HG03342 (cell line): ENCODE measurements around the gene HRC.
"Not testable (repeated sequence)": the region's sequence is repeated elsewhere in the genome, so short reads cannot be mapped to it uniquely, and the experiment has no call there.

Source experiments
- ATAC-seq: cut with Tn5 transposase; IDR thresholded peaks from one replicate; pipeline ENCODE4 v1.9.1; 2021; ENCODE audit warnings: mild to moderate bottlenecking, moderate library complexity; ENCODE audit not compliant: unreplicated experiment

HRC gene, protein sequence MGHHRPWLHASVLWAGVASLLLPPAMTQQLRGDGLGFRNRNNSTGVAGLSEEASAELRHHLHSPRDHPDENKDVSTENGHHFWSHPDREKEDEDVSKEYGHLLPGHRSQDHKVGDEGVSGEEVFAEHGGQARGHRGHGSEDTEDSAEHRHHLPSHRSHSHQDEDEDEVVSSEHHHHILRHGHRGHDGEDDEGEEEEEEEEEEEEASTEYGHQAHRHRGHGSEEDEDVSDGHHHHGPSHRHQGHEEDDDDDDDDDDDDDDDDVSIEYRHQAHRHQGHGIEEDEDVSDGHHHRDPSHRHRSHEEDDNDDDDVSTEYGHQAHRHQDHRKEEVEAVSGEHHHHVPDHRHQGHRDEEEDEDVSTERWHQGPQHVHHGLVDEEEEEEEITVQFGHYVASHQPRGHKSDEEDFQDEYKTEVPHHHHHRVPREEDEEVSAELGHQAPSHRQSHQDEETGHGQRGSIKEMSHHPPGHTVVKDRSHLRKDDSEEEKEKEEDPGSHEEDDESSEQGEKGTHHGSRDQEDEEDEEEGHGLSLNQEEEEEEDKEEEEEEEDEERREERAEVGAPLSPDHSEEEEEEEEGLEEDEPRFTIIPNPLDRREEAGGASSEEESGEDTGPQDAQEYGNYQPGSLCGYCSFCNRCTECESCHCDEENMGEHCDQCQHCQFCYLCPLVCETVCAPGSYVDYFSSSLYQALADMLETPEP

DNA sequence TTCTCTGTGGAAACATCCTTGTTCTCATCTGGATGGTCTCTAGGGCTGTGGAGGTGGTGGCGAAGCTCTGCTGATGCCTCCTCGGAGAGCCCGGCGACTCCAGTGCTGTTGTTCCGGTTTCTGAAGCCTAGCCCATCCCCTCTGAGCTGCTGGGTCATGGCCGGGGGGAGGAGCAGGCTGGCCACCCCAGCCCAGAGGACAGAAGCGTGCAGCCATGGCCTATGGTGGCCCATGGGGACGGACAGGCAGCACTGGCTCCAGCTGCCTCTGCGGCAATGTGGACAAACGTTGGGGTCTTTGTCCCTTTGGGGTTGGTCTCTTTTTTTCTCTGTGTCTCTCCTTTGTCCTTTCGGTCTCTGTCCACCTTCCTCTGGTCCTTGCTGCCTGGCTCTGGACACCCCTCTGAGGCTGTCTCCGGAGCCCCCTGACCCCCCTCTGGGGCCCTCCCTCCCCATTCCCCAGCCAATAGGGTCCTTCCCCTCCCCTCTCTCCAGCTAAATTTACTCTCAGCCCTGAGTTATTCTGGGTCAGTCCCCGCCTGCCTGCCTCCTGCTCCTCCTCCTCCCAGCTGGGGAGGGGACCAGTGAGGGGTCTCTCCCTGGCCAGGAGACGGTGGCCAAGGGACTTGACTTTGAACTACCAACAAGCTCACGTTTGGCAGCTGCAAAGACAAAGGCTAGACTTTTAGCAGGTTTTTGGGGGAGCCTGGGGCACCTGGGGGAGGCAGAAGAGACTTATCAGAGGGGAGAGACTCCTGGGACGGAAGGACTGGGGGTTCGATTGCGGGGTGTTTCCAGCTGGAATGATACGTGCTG is at the start of gene HRC:
TSS of gene HRC (minus strand) at position 392 of the 815 bp plus-strand sequence. CDS start at position 233, 159 bp downstream.
- no peak for ATAC-seq

DNA sequence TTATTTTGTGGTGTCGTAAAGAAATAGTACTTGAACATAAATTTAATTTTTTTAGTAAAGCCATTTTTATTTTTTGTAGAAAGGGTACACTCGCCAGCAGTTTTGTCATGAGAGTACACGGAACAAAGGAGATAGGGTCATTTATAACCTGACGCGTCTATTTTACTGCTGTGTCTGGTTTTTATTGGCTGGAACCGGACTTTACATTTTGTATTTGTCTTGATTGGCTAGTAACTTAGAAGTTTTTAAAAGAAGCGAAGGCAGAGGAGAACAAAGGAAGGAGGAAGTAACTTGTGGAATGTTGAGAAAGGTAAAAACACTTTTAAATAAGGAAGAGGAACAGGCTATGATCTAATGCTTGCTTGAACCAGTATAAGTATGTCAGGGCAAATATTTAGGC is 45.8 kb upstream of the HRC start:
- ATAC-seq = no peak

DNA sequence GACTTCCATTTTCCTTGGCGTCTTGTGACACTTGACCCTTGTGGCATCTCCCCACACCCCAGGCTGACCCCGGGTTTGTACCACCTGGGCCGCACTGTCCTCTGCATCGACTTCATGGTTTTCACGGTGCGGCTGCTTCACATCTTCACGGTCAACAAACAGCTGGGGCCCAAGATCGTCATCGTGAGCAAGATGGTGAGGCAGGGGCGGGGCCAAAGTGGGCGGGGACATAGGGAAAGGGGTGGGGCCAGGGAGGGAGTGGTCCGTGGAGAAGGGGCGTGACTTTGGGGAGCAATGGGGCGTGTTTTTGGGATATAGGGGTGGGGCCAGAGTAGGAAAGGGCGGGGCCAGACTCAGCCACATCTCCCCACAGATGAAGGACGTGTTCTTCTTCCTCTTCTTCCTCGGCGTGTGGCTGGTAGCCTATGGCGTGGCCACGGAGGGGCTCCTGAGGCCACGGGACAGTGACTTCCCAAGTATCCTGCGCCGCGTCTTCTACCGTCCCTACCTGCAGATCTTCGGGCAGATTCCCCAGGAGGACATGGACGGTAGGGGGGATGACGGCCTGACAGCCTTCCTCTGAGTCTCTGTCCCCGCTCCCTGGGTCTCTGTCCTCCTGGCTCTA is 45.2 kb upstream of the HRC start:
- ATAC-seq = no peak

DNA sequence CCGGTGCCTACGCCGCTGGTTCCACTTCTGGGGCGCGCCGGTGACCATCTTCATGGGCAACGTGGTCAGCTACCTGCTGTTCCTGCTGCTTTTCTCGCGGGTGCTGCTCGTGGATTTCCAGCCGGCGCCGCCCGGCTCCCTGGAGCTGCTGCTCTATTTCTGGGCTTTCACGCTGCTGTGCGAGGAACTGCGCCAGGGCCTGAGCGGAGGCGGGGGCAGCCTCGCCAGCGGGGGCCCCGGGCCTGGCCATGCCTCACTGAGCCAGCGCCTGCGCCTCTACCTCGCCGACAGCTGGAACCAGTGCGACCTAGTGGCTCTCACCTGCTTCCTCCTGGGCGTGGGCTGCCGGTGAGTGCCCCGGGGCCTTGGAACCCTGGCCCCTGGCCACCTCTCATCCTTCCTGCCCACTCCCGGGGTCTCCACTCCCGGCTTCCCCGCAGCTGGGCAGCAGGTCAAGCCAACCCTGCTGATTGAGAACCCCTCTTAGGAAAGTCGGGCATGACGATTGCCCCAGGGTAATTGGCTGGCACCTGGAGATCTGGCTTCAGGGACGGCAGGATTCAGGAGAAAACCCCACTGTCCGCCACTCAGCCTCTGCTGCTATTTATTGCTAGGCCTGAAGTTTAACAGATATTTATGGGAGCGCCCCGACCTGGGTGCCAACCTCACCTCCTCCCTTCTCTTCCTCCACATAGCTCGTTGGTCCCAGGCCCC is 41.5 kb upstream of the HRC start:
- no peak for ATAC-seq

DNA sequence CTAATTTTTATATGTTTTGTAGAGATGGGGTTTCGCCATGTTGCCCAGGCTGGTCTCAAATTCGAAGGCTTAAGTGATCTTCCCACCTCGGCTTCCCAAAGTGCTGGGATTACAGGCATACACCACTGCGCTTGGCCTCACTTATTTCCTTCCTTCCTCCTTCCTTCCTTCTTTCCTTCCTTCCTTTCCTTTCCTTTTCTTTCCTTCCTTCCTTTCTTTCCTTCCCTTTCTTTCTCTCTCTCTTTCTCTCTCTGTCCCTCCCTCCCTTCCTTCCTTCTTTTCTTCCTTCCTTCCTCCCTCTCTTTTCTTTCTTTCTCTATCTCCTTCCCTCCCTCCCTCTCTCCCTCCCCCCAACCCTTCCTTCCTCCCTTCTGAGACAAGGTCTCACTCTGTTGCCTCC is 39.2 kb upstream of the HRC start:
- no peak for ATAC-seq

DNA sequence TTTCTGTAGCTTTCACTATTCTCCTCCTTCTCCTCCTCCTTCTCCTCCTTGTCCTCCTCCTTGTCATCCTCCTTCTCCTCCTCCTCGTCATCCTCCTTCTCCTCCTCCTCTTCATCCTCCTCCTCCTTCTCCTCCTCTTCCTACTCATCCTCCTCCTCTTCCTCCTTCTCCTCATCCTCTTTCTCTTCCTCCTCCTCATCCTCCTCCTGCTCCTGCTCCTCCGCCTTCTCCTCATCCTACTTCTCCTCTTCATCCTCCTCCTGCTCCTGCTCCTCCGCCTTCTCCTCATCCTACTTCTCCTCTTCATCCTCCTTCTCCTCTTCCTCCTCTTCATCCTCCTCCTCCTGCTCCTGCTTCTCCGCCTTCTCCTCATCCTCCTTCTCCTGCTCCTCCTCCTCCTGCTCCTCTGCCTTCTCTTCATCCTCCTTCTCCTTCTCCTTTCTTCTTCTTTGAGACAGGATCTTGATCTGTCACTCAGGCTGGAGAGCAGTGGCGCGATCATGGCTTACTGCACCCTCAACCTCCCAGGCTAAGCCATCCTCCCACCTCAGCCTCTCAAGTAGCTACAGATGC is 38.7 kb upstream of the HRC start:
- no peak for ATAC-seq

DNA sequence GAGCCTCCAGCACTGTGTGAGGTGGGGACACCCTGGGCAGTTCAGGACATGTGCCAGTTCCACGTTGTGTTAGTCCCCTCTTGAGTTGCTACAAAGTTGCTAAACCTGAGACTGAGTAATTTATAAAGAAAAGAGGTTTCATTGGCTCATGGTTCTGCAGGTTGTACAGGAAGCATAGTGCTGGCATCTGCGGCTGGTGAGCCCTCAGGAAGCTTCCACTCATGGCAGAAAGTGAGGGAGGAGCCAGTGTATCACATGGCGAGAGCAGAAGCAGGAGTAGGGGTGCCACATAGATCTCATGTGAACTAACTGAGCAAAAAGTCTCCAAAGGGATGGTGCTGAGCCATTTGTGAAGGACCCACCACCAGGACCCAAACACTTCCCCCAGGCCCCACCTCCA is 35.6 kb upstream of the HRC start:
- no peak for ATAC-seq

DNA sequence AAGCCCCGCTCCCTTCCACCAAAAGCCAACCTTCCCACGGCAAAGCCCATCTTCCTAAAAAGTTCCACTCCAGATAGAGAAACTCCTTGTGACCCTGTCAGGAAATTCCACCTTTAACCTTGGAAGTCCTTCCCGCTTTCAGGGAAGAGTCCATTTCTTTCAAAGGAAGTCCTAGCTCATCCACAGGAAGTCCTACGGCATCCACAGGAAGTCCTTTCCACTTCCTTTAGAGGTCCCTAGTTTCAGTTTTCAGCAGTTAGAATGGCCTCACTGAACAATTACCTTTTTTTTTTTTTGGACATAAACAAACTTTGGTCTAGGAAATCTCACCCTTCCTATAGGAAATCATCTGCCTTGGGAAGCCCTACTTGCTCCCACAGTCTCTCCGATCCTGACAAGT is 34.1 kb upstream of the HRC start:
- ATAC-seq = no peak

DNA sequence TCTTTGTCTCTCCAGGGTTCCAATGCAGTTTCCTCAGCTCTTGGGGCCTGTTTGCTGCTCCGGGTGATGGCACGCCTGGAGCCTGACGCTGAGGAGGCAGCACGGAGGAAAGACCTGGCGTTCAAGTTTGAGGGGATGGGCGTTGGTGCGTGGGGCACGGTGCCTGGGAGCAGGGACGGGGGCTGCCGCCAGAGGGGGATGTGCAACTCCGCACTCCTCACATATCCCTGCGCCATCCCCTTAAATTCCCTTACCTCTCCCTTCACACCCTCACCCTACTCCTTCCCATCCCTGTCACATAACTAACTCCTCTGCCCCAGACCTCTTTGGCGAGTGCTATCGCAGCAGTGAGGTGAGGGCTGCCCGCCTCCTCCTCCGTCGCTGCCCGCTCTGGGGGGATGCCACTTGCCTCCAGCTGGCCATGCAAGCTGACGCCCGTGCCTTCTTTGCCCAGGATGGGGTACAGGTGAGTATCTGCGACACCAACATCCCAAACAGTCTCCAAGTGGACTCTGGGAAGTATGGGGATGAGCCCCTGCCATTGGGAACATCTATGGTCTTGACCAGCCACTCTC is 33.5 kb upstream of the HRC start:
- no peak for ATAC-seq

DNA sequence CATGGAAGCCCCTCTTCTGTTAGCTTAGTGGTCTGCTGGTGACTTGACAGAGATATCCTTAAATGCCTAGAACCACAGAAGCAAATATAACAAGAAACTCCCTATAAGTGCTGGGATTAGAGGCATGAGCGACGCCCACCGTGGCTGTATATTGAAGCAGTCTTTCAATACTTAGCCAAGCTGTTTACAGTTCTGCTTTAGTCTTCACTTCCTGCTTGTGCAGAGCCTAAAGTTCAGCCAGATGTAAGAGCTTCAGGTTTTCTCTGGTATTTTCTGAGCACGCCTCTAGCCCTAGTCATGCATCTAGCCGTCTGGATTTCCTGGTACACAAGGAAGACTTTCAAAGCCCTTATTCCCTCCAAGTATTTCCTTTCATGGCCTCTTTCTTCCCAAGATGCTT is 30.9 kb upstream of the HRC start:
- ATAC-seq = no peak

DNA sequence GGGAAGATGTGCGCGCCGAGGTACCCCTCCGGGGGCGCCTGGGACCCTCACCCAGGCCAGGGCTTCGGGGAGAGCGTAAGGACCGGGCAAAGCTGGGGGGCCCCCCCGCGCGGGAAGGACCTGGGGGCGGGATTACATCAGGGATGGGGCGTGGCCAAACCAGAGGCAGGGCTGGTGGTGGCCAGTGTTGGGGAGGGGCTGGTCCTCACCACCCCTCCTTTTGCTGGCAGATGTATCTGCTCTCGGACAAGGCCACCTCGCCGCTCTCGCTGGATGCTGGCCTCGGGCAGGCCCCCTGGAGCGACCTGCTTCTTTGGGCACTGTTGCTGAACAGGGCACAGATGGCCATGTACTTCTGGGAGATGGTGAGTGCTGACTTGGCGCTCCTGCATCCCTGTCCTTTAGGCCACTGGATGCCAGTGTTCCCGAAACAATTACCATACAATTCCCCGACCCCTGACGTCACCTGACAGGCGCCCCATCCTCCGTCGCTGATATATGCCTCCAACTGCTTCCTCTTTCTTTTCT is 27.7 kb upstream of the HRC start:
- no peak for ATAC-seq

DNA sequence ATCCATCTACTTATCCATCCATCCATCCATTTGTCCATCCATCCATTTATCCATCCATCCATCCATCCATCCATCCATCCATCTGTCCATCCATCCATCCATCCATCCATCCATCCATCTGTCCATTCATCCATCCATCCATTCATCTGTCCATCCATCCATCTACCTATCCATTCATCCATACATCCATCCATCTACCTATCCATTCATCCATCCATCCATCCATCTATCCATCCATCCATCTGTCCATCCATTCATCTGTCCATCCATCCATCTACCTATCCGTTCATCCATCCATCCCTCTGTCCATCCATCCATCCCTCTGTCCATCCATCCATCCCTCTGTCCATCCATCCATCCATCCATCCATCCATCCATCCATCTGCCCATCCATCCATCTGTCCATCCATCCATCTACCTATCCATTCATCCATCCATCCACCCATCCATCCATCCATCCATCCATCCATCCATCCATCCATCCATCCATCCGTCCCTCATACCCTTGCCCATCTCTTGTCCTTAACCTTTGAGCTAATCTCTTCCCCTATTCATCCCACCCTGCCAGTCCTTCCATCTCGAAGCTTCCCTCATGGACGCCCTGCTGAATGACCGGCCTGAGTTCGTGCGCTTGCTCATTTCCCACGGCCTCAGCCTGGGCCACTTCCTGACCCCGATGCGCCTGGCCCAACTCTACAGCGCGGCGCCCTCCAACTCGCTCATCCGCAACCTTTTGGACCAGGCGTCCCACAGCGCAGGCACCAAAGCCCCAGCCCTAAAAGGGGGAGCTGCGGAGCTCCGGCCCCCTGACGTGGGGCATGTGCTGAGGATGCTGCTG is 27.0 kb upstream of the HRC start:
- ATAC-seq = not testable (repeated sequence)

DNA sequence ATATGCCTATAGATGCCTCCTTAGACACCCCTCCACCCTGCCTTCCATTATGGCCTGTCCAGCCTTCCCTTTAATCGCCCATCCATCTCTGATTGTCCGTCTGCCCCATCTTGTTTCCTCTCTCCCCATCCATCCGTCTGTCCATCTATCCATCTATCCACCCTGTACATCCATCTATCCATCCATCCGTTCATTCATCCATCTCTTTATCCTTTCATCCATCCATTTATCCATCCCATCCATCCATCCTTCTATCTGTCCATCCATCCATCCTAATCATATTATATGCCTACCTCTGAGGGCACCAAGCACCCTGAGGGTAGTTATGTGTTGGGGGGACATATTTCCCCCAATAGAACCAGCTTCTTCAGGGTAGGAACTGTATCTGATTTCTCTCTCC is 25.5 kb upstream of the HRC start:
- ATAC-seq = no peak

DNA sequence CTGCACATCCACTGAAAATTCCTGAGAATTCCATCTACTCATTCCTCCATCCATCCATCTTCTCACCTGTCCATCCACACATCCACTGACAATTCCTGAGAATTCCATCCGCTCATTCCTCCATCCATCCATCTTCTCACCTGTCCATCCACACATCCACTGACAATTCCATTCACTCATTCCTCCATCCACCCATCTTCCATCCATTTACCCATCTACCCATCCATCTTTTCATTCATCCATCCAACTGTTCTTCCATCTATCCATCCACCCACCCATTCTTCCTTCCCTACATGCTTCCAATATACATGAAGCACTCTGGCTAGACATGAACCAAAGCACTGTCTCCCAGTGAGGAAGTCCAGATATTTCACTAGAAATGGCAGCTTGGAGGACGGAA is 18.0 kb upstream of the HRC start:
- no peak for ATAC-seq

DNA sequence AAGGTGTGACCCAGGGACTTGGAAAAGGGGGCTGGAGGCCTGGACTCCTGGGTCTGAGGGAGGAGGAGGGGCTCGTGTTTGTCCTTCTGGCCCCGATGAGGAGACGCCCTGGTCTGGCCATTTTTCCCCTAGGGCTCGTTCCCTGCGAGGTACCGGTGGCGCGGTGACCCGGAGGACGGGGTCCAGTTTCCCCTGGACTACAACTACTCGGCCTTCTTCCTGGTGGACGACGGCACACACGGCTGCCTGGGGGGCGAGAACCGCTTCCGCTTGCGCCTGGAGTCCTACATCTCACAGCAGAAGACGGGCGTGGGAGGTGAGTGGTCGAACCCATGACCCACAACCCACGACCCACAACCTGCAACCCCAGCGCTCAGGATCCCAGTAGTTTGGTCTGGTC is 13.2 kb upstream of the HRC start:
- ATAC-seq = no peak

DNA sequence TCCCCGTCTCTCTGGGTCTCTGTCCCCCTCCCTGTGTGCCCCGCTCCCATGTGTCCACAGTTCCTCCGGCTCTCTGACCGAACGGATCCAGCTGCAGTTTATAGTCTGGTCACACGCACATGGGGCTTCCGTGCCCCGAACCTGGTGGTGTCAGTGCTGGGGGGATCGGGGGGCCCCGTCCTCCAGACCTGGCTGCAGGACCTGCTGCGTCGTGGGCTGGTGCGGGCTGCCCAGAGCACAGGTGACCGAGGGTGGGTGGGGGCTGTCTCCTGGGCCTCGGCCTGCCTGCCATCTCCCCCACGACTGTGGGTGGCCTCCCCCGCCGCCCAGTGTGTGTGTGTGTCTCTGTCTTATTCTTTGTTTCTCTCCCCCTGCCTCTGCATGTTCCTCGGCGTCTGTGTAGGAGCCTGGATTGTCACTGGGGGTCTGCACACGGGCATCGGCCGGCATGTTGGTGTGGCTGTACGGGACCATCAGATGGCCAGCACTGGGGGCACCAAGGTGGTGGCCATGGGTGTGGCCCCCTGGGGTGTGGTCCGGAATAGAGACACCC is 12.7 kb upstream of the HRC start:
- no peak for ATAC-seq

DNA sequence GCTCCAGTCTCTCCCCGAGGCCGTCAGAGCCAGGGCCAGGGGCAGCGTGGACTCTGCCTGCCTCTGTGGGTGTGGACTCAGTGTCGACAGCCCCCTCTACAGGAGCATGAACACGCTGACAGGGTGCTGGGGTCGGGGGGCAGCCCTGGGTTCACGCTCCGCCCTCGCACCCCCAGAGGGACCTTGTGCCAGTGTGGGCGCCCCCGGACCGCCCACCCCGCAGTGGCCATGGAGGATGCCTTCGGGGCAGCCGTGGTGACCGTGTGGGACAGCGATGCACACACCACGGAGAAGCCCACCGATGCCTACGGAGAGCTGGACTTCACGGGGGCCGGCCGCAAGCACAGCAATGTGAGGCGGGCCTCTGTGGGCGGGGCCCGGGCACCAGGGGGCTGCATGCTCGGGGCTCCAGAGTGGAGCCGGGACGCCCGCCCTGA is 10.7 kb upstream of the HRC start:
- no peak for ATAC-seq

DNA sequence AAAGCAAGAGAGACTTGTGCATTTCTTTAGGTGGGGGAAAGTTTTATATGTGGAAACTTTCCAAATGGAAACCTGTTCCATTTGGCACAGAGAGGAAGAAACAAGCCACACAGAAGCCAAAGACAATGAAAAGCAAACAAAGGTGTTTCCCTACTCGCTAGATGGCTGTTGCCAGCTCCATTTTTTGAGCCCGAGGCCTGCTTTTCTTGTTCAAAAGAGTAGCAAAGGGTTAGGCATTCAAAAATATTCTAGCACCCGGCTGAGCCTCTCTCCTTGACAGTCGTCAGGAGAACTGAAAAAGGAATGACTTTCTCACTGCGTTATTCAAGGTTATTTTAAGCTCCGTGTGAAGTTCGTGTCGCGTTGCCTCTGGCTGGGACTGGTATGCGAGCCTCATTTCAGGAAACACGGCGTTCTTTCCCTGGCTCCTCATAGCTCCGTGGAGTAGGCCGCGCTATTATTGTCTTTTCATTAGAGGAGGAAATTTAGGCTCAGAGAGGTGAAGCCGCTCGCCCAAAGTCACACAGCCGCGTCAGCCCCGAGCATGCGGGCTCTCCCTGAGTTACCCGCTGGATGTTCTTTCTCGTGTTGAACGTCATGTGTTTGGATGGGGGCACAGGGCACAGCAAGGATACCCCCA is 10.0 kb upstream of the HRC start:
- no peak for ATAC-seq
